Trophoblast cell (in vitro differentiated cells and primary cell): Measurements from ENCODE around the gene TBCCD1. TPM values are rescaled to one million over a fixed set of nuclear protein-coding genes. Genes with fewer than 3 reads are reported as not detected.

Source experiments
- DNase-seq, 2 donors: peaks; one replicate each; pipeline ENCODE4 v3.0.0-alpha.2; 2016
- H2AFZ ChIP-seq: 2 replicates; pipeline ENCODE4 v1.6.1; 2013; ENCODE audit warnings: low read length, moderate library complexity, mild to moderate bottlenecking; ENCODE audit not compliant: insufficient read depth, poor library complexity
- H2AK5ac ChIP-seq: 2 replicates; pipeline ENCODE4 v1.6.1; 2013; ENCODE audit warnings: mild to moderate bottlenecking, low read length
- H2BK120ac ChIP-seq: 2 replicates; pipeline ENCODE4 v1.6.1; 2013; ENCODE audit warnings: low read length, mild to moderate bottlenecking, moderate library complexity; ENCODE audit not compliant: insufficient read depth, poor library complexity
- H2BK12ac ChIP-seq: 2 replicates; pipeline ENCODE4 v1.6.1; 2013; ENCODE audit warnings: mild to moderate bottlenecking, low read length, moderate library complexity
- H2BK5ac ChIP-seq: 2 replicates; pipeline ENCODE4 v1.6.1; 2013; ENCODE audit warnings: low read length, low read depth, moderate library complexity, mild to moderate bottlenecking; ENCODE audit not compliant: poor library complexity
- H3K14ac ChIP-seq: 2 replicates; pipeline ENCODE4 v1.6.1; 2013; ENCODE audit warnings: mild to moderate bottlenecking, low read length
- H3K18ac ChIP-seq: 2 replicates; pipeline ENCODE4 v1.6.1; 2013; ENCODE audit warnings: mild to moderate bottlenecking, low read length
- H3K23ac ChIP-seq: 2 replicates; pipeline ENCODE4 v1.6.1; 2013; ENCODE audit warnings: low read length
- H3K27ac ChIP-seq: 2 replicates; pipeline ENCODE4 v1.5.1; 2013; ENCODE audit warnings: low read depth, mild to moderate bottlenecking, inconsistent platforms, low read length, moderate library complexity
- H3K27me3 ChIP-seq: 2 replicates; pipeline ENCODE4 v1.6.1; 2013; ENCODE audit warnings: inconsistent platforms, mild to moderate bottlenecking, low read length, moderate library complexity; ENCODE audit not compliant: insufficient read depth
- H3K36me3 ChIP-seq, 2 experiments: 1 replicate in 1 of 2; 2 replicates in 1 of 2; pipeline ENCODE4 v1.6.1; 2013; ENCODE audit warnings: low read length in 2 of 2, mild to moderate bottlenecking in 2 of 2, moderate library complexity in 1 of 2; ENCODE audit not compliant: insufficient read depth in 2 of 2, control insufficient read depth in 1 of 2
- H3K4ac ChIP-seq: 2 replicates; pipeline ENCODE4 v1.6.1; 2013; ENCODE audit warnings: low read depth, mild to moderate bottlenecking, low read length, moderate library complexity
- H3K4me1 ChIP-seq, 2 experiments: 1 replicate in 1 of 2; 2 replicates in 1 of 2; pipeline ENCODE4 v1.6.1; 2013; ENCODE audit warnings: low read length in 2 of 2, mild to moderate bottlenecking in 2 of 2, moderate library complexity in 1 of 2; ENCODE audit not compliant: insufficient read depth in 2 of 2, control insufficient read depth in 1 of 2
- H3K4me2 ChIP-seq: 2 replicates; pipeline ENCODE4 v1.6.1; 2013; ENCODE audit warnings: inconsistent platforms, mild to moderate bottlenecking, low read length, moderate library complexity
- H3K4me3 ChIP-seq: 2 replicates; pipeline ENCODE4 v1.5.1; 2013; ENCODE audit warnings: mild to moderate bottlenecking, low read depth, low read length, inconsistent platforms
- H3K79me1 ChIP-seq: one replicate; pipeline ENCODE4 v1.6.1; 2013; ENCODE audit warnings: low read length
- H3K79me2 ChIP-seq: 2 replicates; pipeline ENCODE4 v1.6.1; 2013; ENCODE audit warnings: low read length, mild to moderate bottlenecking; ENCODE audit not compliant: control insufficient read depth, insufficient read depth, poor library complexity
- H3K9ac ChIP-seq: 2 replicates; pipeline ENCODE4 v1.6.1; 2013; ENCODE audit warnings: mild to moderate bottlenecking, low read length
- H3K9me3 ChIP-seq: 2 replicates; pipeline ENCODE4 v1.6.1; 2013; ENCODE audit warnings: low read depth, mild to moderate bottlenecking, control low read depth, inconsistent platforms, low read length; ENCODE audit not compliant: insufficient read depth
- H4K12ac ChIP-seq: 2 replicates; pipeline ENCODE4 v1.6.1; 2013; ENCODE audit warnings: low read depth, mild to moderate bottlenecking, low read length, moderate library complexity
- H4K8ac ChIP-seq: 2 replicates; pipeline ENCODE4 v1.6.1; 2013; ENCODE audit warnings: low read depth, mild to moderate bottlenecking, low read length, moderate library complexity
- H4K91ac ChIP-seq: one replicate; pipeline ENCODE4 v1.6.1; 2013; ENCODE audit warnings: low read depth, mild to moderate bottlenecking, low read length, moderate library complexity
- WGBS: extraction: QIAGEN DNeasy Blood & Tissue Kit; methylation state at CpG from one replicate; pipeline ENCODE4 v1.1.7; 2013; ENCODE audit warnings: missing lambda C conversion rate; ENCODE audit not compliant: insufficient read length, insufficient coverage; ENCODE audit errors: extremely low coverage; 5-methylcytosine and 5-hydroxymethylcytosine counted together
- polyA plus RNA-seq: library from polyadenylated mRNA; stranded (reverse); fragments of 200-250 nt; gene quantifications from 2 replicates; pipeline ENCODE4 v1.2.3, GENCODE V29; 2013

TBCCD1 gene, protein sequence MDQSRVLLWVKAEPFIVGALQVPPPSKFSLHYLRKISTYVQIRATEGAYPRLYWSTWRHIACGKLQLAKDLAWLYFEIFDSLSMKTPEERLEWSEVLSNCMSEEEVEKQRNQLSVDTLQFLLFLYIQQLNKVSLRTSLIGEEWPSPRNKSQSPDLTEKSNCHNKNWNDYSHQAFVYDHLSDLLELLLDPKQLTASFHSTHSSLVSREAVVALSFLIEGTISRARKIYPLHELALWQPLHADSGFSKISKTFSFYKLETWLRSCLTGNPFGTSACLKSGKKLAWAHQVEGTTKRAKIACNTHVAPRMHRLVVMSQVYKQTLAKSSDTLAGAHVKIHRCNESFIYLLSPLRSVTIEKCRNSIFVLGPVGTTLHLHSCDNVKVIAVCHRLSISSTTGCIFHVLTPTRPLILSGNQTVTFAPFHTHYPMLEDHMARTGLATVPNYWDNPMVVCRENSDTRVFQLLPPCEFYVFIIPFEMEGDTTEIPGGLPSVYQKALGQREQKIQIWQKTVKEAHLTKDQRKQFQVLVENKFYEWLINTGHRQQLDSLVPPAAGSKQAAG
- polyA plus RNA-seq = 7.3 and 7.6 TPM in 2 replicates

DNA sequence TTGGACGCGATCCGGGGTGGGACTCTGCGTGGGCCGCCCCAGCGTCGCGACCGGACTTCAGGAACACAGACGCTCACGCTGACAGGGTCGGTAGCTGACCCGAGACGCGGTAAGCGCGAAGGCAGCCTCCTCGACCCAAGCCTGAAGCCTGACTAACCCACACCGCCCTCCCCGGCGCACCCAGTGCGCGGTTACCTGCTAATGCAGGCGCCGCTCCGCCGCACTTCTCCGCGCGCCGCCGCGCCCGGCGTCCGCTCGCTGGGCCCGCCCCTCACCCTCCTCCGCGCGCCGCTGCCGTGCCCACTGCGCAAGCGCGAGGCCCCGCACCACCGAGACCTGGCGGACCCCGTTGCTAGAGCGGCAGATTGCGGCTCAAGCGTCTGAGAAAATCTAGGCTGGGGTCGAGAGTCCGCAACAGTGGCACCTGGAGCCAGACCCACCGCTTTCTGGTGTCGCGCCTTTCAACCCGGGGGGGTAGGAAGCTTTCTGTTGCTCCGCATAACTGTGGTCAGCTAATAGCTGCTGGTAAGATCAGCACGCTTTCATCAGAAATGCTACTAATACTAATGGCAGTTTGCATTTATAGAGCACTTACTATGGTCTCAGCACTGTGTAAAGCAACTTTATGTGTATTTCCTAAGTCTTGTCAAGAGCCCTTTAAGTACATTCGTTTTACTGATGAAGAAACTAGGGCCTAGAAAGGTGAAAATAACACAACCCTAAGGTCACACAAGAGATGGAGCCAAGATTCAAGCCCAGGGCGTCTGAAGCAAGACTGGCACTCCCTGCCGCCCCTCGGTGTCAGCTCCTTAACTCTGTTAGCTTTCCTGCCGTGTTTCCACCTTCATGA is at the start of gene TBCCD1:
TSS of gene TBCCD1 (minus strand) at position 268 of the 850 bp plus-strand sequence. CDS start 3,010 bp downstream, outside the sequence.
- H3K27ac ChIP-seq = peak within 1 kb of the TSS; percentile 84
- peak within 1 kb of the TSS; percentile 96 for H4K8ac ChIP-seq
- peaks cover 5% of the 10 kb centered on the region for H3K9me3 ChIP-seq
- WGBS = no CpG with 5 or more reads among the region's 66 CpGs
- peak within 1 kb of the TSS; percentile 58 for H2BK120ac ChIP-seq
- H3K36me3 ChIP-seq = peaks cover 0 to 1% of the 10 kb centered on the region in 2 experiments
- peak within 1 kb of the TSS; percentile 96 for H2AFZ ChIP-seq
- peaks cover 11% of the 10 kb centered on the region for H3K79me2 ChIP-seq
- H3K4ac ChIP-seq = peak within 1 kb of the TSS; percentile 68
- H3K4me3 ChIP-seq = peak within 1 kb of the TSS; percentile 94
- DNase-seq = peak; percentile 88 to 96
- H3K4me2 ChIP-seq = peak within 1 kb of the TSS; percentile 99
- H3K79me1 ChIP-seq = peaks cover 7% of the 10 kb centered on the region
- H4K12ac ChIP-seq = peak within 1 kb of the TSS; percentile 94
- H2BK12ac ChIP-seq = no peak within 1 kb of the TSS
- H3K9ac ChIP-seq = peak within 1 kb of the TSS; percentile 89
- H3K18ac ChIP-seq = peak within 1 kb of the TSS; percentile 94
- peak within 1 kb of the TSS; percentile 83 for H2AK5ac ChIP-seq
- H3K4me1 ChIP-seq = peaks cover 3 to 9% of the 10 kb centered on the region in 2 experiments
- H3K27me3 ChIP-seq = no peaks in the 10 kb centered on the region
- H2BK5ac ChIP-seq = peak within 1 kb of the TSS; percentile 92
- no peak within 1 kb of the TSS for H3K23ac ChIP-seq
- peak within 1 kb of the TSS; percentile 87 for H4K91ac ChIP-seq
- H3K14ac ChIP-seq = peak within 1 kb of the TSS; percentile 94

DNA sequence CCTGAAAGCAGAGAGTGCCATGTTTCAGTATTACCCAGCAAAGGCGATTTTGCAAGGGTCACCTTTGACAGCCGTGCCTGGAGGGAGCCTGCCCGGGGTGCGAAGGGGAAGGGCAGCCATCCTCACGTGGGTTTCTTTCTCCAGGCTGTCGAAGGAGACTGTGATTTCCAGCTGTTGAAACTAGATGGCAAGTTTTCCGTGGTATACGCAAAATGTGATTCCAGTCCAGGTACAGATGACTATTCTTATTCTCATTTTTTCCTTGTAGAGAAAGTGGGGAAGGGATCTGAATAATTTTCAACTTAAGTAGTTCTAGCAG is 49.1 kb upstream of the TBCCD1 start:
- Histone ChIP-seq H4K91ac (no peak overlapping the region), H2BK5ac (no peak overlapping the region), H3K9me3 (peaks cover 3% of the 10 kb centered on the region), H3K27me3 (no peaks in the 10 kb centered on the region), H4K8ac (no peak overlapping the region), H3K4me2 (no peak overlapping the region), H3K4me1 (peaks cover 0 to 2% of the 10 kb centered on the region in 2 experiments), H3K23ac (no peak overlapping the region), H4K12ac (no peak overlapping the region), H3K4me3 (no peak overlapping the region), H2BK120ac (no peak overlapping the region), H3K79me2 (no peaks in the 10 kb centered on the region), H3K79me1 (no peaks in the 10 kb centered on the region), H3K14ac (no peak overlapping the region), H2BK12ac (no peak overlapping the region), H3K27ac (no peak overlapping the region), H3K9ac (no peak overlapping the region), H2AFZ (no peak overlapping the region), H3K36me3 (no peaks in the 10 kb centered on the region), H3K18ac (no peak overlapping the region), H2AK5ac (no peak overlapping the region), H3K4ac (no peak overlapping the region)
- no CpG with 5 or more reads among the region's 8 CpGs for WGBS
- DNase-seq = no peak

DNA sequence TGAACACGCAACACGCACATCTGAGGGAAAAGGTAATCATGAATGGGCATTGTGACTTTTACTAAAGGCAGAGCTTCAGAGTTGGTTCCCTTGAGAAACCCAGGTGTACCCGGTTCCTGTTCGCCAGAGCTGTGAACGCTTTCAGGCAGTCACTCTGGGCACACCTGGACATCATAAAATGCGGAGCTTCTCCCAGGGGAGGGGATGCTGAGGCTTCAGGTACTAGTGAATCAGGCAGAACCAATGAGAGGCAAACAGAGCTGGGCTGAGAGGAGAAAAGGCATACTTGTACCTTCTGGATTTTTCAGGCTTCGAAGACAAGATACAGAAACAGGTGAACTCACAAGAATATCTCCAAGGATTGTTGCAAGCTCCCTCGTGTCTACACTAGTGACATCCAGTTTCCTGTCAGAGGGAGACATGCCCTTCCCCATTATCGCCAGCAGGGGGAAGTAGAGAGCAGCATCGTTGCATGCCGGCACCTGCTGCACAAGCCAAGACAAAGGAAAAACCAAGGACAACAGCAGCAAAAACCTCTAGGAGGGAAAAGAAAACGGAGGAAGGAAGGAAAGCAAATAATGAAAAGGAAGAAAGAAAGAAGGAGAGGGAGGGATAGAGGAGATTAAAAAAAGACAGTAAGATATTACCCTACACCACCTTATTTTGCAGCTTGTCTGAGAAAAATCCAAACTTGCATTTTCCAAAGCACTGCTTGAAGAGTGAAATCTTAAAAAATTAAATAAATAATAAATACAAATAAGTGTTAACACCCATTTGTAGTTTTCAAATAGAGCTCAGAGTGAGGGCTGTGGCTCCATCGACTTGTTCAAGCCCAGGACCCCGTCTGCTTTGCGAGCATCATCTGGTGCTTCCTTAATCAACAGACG is 47.7 kb upstream of the TBCCD1 start:
- Histone ChIP-seq H3K4me2 (no peak overlapping the region), H3K18ac (no peak overlapping the region), H3K14ac (no peak overlapping the region), H2AK5ac (no peak overlapping the region), H2BK120ac (no peak overlapping the region), H3K27ac (no peak overlapping the region), H3K23ac (no peak overlapping the region), H3K27me3 (no peaks in the 10 kb centered on the region), H3K9me3 (peaks cover 3% of the 10 kb centered on the region), H4K8ac (no peak overlapping the region), H3K9ac (no peak overlapping the region), H3K36me3 (no peaks in the 10 kb centered on the region), H2AFZ (no peak overlapping the region), H4K91ac (no peak overlapping the region), H2BK12ac (no peak overlapping the region), H4K12ac (no peak overlapping the region), H3K4me1 (peaks cover 0 to 2% of the 10 kb centered on the region in 2 experiments), H3K4ac (no peak overlapping the region), H3K4me3 (no peak overlapping the region), H2BK5ac (no peak overlapping the region), H3K79me1 (no peaks in the 10 kb centered on the region), H3K79me2 (no peaks in the 10 kb centered on the region)
- peak; percentile 58 to 91 for DNase-seq
- no CpG with 5 or more reads among the region's 16 CpGs for WGBS

- Histone ChIP-seq H3K79me1 (no peaks in the 10 kb centered on the region), H3K36me3 (no peaks in the 10 kb centered on the region), H3K14ac (no peak overlapping the region), H4K8ac (no peak overlapping the region), H3K27me3 (no peaks in the 10 kb centered on the region), H3K23ac (no peak overlapping the region), H2AFZ (no peak overlapping the region), H4K12ac (no peak overlapping the region), H3K9me3 (peaks cover 3% of the 10 kb centered on the region), H3K4ac (no peak overlapping the region), H3K9ac (no peak overlapping the region), H2BK12ac (no peak overlapping the region), H3K4me1 (peaks cover 0 to 2% of the 10 kb centered on the region in 2 experiments), H3K18ac (no peak overlapping the region), H2BK120ac (no peak overlapping the region), H4K91ac (no peak overlapping the region), H3K79me2 (no peaks in the 10 kb centered on the region), H3K4me3 (no peak overlapping the region), H3K4me2 (no peak overlapping the region), H2AK5ac (no peak overlapping the region), H3K27ac (no peak overlapping the region), H2BK5ac (no peak overlapping the region)
- no CpG with 5 or more reads among the region's 6 CpGs for WGBS
- no peak for DNase-seq
Measured at GRCh38 chr3:186614266-186614596, 47.1 kb upstream of the TBCCD1 start.
